Measurements from ENCODE around the gene DOCK11.

Gene DOCK11

GRCh38 chrX:118630848-118631247 is 135.2 kb downstream of the DOCK11 start:
- no peak for DNase-seq (ENCODE audit: low read depth in 2 of 2)

- DNase-seq (ENCODE audit: low read depth in 2 of 2), result no peak
These were observed 136.0 kb downstream of the DOCK11 start for GRCh38 chrX:118631586-118631985.

- no peak for DNase-seq (ENCODE audit: low read depth in 2 of 2)
These were observed 137.2 kb downstream of the DOCK11 start for GRCh38 chrX:118632862-118633261.

- DNase-seq (ENCODE audit: low read depth in 2 of 2), result no peak
These were observed 137.9 kb downstream of the DOCK11 start for GRCh38 chrX:118633530-118633929.

DNA sequence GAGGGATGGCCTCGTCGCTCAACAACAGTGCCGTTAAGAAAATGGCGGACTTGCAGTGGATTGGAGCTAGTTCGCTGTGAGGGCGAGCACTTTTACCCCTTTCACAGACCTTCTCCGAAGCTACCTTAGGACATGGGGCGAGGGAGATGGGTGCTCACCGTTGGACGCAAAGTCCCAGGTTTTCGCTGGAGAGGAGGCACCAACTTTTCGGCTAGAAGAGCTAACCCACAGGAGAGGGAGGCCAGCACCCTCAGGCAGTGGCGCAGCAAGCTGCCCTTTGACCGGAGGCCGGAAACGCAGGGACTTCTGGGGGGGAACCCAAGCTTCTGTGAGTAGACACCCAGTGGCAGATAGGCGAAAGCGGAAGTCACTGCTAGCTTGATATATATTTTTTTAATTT is 138.7 kb downstream of the DOCK11 start:
- DNase-seq (ENCODE audit: low read depth in 2 of 2), result no peak

DNA sequence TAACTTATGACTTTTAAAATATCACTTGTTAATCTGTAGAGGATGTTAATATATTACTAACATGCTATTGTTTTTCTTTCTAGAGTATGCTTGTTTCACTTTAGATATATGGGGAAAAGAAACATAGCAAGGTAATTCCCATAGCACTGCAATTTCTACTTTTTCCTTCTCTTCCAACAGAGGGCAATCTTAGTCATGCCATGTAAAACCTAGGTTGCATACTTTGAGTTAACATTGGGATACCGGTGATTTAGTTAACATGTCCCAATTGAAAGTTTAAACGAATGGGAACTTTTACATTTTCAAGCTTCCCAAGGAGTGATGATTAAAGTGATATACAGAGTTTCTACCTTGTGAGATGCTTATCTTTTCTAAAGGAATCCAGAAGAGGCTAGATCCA is 142.4 kb downstream of the DOCK11 start:
- no peak for DNase-seq (ENCODE audit: low read depth in 2 of 2)

DNA sequence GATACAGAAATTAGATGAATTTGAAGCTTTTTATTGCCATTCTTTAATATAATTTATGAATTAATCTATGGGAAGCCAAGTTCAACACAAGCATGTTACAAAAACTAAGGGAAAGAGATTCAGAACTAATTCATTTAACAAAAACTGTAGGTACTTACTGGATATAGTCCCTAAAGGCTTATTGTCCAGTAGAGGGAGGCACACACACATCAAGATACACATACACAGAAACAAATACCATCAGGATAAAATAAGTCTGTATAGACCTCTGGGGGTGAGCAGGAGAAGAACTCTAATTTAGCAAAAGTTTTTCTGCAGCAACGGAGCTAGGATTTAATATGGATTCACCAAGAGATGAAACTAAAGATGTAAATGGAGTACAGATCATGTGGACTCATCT is 148.8 kb downstream of the DOCK11 start:
- no peak for DNase-seq (ENCODE audit: low read depth in 2 of 2)

GRCh38 chrX:118652717-118653116 is 157.1 kb downstream of the DOCK11 start:
- no peak for DNase-seq (ENCODE audit: low read depth in 2 of 2)

DNA sequence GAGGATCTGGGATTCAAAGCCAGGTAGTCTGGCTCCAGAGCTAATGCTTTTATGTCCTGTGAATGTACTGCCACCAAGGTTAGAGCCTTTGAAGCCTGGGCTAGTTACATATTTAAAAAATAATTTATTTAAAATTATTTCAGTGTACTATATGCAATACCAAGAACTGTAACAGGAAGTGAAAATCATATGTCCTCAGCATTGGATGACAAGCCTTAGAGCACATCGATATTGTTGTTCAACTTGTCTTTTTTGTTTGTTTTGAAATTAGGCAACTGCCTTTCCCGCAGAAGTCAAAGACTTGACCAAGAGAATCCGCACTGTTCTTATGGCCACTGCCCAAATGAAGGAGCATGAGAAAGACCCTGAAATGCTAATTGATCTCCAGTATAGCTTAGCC is 158.7 kb downstream of the DOCK11 start:
- DNase-seq (ENCODE audit: low read depth in 2 of 2), result no peak

DNA sequence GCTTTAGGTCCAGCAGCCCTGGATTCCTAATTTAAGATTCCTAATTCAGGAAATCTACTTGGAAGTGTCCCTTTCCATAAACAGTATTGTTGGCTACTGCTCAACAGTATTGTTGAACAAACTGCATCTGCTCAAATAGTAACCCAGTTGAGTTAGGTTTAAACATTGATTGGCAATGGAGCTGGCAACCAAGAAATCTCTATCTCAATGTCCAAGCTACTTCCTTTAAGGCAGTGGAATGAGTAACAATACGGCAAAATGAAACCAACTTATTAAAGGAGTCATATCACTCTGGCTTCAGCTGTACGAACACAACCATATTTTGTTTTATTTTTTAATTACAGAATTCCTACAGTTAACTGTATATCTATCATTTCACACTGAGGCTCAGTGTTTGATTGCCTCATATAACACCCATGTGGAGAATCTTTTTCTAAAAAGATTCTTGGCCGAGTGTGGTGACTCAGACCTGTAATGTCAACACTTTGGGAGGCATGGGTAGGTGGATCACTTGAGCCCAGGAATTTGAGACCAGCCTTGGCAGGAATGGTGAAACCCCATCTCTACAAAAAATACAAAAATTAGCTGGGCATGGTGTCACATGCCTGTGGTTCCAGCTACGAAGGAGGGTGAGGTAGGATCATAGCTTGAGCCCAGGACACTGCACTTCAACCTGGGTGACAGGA is 160.1 kb downstream of the DOCK11 start:
- DNase-seq (ENCODE audit: low read depth in 2 of 2), result no peak

DNA sequence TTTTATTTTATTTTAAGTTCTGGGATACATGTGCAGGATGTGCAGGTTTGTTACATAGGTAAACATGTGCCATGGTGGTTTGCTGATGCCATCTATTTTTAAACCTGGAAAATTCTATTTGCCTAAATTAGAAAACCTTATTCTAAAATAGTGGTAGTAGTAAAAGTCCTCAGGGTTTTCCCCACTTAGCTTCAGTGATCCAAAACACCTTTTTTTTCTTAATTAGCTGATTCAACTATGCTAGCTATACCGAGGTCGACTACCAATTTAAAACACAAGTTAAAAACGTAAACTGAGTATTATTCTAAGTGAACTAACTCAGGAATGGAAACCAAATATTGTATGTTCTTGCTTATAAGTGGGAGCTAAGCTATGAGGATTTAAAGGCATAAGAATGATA is 161.8 kb downstream of the DOCK11 start:
- DNase-seq (ENCODE audit: low read depth in 2 of 2), result no peak

DNA sequence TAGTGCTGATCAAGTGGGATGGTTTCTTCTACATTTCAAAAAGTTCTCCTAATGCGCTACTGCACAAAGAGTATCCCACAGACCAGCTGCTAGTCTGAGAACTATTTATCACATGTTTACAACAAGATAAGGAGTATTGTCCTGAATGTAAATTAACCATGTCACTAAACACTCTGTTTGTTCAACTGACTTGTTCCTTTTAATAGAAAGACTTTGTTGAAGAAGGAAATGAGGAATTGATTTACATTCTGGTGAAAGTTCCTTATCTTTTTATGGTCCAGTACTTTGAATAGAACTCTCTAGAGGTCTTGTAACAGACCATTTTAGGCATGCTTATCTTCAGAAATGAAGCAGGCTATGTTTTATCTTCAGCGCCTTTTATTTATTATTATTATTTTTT is 164.5 kb downstream of the DOCK11 start:
- DNase-seq (ENCODE audit: low read depth in 2 of 2), result no peak

DNA sequence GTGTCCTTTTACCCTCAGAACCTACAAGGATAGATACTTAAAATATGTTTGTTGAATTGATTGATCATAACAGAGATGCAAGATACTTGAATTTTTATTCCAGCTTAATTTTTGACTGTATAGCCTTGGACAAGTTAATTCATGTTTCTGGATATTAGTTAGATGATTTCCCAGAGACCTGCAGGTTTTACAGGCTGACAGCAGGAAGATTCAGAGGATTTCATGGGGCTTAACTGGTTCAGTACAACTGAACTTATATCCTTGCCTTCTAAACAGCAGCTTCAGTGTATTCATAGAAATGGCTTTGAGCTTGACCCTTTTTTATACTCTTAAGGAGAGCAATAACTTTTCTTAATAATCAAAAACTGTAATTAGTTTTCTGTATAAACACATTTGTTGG is 169.6 kb downstream of the DOCK11 start:
- no peak for DNase-seq (ENCODE audit: low read depth in 2 of 2)

DNA sequence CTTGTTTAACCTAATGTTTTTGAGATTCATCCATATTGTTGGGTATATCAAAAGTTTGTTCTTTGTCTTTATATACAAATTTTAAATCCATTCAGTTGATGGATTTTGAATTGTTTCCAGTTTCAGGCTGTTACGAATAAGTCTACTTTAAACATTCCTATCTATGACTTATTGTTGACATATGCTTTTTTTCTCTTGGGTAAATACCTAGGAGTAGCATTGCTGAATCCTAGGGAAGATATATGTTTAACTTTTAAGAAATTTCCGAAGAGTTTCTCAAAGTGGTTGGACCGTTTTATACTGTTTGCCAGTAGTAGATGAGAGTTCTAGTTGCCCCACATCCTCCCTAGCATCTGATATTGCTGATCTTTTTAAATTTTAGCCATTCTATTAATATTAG is 170.9 kb downstream of the DOCK11 start:
- DNase-seq (ENCODE audit: low read depth in 2 of 2), result no peak

DNA sequence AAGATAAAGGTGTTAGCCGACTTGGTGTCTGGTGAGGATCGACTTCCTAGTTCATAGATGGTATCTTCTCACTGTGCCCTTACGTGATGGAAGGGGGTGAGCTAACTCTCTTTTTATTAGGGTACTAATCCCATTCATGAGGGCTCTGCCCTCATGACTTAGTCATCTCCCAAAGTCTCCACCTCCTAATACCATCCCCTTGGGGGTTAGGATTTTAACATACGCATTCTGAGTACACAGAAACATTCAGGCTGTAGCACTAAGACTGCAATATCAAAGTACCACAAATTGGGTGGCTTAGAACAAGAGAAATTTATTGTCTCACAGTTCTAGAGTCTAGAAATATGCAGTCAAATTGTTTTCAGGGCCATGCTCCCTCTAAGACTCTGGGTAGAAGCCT is 173.8 kb downstream of the DOCK11 start:
- DNase-seq (ENCODE audit: low read depth in 2 of 2), result no peak

DNA sequence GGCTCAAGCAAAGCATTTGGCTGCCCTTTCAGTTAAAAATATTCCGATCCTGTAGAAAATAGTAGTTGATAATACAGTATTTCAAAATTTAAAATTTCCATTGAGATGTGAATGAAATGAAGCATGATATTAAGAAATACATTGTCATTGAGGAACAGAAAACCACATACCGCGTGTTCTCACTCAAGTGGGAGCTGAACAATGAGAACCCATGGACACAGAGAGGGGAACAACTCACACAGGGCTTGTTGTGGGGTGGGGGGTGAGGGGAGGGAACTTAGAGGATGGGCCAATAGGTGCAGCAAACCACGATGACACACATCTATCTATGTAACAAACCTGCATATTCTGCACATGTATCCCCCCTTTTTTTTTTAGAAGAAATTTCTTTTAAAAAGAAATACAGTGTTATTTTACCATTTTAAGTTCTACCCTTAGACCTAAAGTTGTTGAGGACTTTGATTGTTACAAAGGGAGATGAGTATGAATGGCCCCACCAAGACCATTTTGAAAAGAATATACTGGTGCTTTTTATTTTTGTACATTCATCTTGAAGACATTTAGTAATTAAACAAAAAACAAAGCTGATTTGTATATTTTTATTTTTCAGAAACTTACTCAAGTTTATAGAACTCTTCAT is 179.8 kb downstream of the DOCK11 start:
- no peak for DNase-seq (ENCODE audit: low read depth in 2 of 2)

- no peak for DNase-seq (ENCODE audit: low read depth in 2 of 2)
These were observed 180.3 kb downstream of the DOCK11 start for GRCh38 chrX:118675966-118676349.

GRCh38 chrX:118677318-118677717 is 181.7 kb downstream of the DOCK11 start:
- DNase-seq (ENCODE audit: low read depth in 2 of 2), result no peak

DNA sequence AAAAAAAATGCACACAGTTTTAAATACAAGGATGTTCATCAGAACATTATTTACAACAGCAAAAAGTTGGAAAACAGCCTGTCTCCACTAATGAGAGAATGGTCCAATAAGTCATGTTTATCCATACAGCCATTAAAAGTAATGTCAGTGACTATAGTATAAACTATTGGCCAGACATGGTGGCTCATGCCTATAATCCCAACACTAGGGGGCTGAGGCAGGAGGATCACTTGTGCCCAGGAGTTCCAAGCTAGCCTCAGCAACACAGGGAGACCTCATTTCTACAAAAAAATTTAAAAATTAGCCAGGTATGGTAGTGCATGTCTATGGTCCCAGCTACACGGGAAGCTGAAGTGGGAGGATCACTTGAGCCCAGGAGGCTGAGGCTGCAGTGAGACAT is 183.7 kb downstream of the DOCK11 start:
- no peak for DNase-seq (ENCODE audit: low read depth in 2 of 2)

DNA sequence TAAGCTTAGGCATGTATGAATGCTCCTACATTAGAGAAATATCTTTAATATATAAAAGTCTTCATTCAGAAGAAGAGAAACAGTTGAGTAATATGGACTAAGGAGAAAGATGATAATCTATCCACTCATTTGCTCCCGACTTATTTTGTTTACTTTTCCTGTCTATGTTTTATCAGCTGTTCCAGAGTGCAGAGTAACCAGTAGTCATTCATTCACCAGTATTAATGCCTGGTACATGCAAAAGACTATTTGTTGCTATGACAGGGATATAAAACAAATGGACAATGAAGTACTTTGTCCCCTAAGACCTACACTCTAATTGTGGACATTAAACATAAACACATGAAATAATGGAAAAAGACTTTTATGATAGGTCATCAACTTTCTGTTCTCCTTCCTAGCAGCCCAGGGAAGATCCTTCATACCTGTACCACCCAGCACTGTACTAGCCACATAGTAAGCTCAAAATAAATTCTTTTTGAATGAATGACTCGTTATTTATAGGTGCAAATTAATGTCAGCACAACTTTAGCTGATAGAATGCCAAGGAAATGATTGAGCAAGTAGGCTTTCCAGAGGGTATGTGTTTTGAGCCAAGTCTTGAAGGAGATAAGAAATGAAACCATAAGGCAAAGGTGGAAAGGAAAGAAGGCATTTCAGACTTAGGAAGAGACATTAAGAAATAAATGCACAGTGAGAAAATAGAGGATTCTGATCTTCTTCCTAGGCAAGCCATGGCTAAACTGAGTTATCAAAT is 186.8 kb downstream of the DOCK11 start:
- no peak for DNase-seq (ENCODE audit: low read depth in 2 of 2)

DNA sequence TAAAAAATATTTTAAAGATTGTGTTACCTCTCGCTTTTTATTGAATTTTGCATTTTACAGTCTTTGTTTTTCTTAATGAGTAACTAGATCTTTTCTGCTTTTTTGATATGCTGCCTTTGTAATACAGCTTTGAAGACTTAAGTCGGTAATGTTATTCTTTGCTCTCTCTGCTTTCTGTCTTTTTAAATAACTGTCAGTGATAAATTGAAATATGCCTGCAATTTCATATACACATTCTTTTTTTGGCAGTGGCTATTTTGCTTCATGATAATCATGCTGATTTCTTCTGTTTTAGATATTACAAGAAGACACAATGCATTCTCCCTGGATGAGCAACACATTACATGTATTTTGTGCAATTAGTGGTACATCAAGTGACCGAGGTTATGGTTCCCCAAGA is 189.8 kb downstream of the DOCK11 start:
- DNase-seq (ENCODE audit: low read depth in 2 of 2), result no peak

DNA sequence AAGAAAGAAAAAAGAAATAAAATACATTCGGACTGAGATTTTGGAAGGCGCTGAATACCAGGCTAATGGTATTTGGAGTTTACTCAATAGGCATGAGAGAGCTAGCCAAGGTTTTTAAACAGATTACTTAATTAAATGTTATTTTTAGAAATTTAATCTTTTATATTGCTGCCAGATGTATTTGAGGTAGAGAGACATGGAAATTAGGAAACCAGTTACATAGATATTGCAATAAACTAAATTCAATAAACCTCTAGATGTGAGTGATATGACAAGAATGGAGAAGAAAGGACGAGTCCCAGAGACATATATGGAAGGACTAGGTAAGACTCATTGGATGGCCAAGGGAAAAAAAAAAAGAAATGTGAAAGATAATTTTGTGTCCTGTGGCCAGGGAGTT is 193.3 kb downstream of the DOCK11 start:
- DNase-seq (ENCODE audit: low read depth in 2 of 2), result no peak

- DNase-seq (ENCODE audit: low read depth in 2 of 2), result no peak
These were observed 198.2 kb downstream of the DOCK11 start for GRCh38 chrX:118693843-118694242.

All from fibroblast of skin of left quadriceps (primary cell).